Liver (tissue), 9 donors: Measurements from ENCODE around the gene ATP2B2. TPM values are rescaled to one million over a fixed set of nuclear protein-coding genes. Genes with fewer than 3 reads are reported as not detected.

Experiments used
- DNase-seq: peaks from one replicate; pipeline ENCODE4 v3.0.0-alpha.2; 2017; ENCODE audit warnings: low spot score
- H3K27ac ChIP-seq, 2 donors: one replicate each; pipeline ENCODE4 v1.7.0; 2013; ENCODE audit warnings: inconsistent platforms in 2 of 2, low read length in 2 of 2, control low read depth in 1 of 2, low read depth in 1 of 2, mild to moderate bottlenecking in 1 of 2
- H3K27me3 ChIP-seq, 4 donors: one replicate each; pipeline versions ENCODE4 v1.6.1 to v1.7.0; 2013; ENCODE audit warnings: low read length in 3 of 4, inconsistent platforms in 1 of 4, mild to moderate bottlenecking in 1 of 4, moderate library complexity in 1 of 4; ENCODE audit not compliant: control insufficient read depth in 4 of 4, insufficient read depth in 4 of 4
- H3K36me3 ChIP-seq, 4 donors: one replicate each; pipeline versions ENCODE4 v1.6.1 to v1.7.0; 2013; ENCODE audit warnings: low read length in 3 of 4, mild to moderate bottlenecking in 3 of 4, low read depth in 1 of 4, moderate library complexity in 1 of 4; ENCODE audit not compliant: control insufficient read depth in 4 of 4, insufficient read depth in 3 of 4
- H3K4me1 ChIP-seq, 4 donors: one replicate each; pipeline versions ENCODE4 v1.6.1 to v1.7.0; 2013; ENCODE audit warnings: low read length in 3 of 4, mild to moderate bottlenecking in 3 of 4, moderate library complexity in 1 of 4; ENCODE audit not compliant: control insufficient read depth in 4 of 4, insufficient read depth in 4 of 4
- H3K4me3 ChIP-seq, 3 donors: one replicate each; pipeline versions ENCODE4 v1.6.1 to v1.7.0; 2013; ENCODE audit warnings: low read length in 3 of 3, control low read depth in 1 of 3, low read depth in 1 of 3, mild to moderate bottlenecking in 1 of 3
- H3K9ac ChIP-seq, 2 donors: one replicate each; pipeline ENCODE4 v1.7.0; 2013; ENCODE audit warnings: low read length in 2 of 2, mild to moderate bottlenecking in 2 of 2, moderate library complexity in 2 of 2, control low read depth in 1 of 2, low read depth in 1 of 2
- H3K9me3 ChIP-seq, 4 donors: one replicate each; pipeline versions ENCODE4 v1.6.1 to v1.7.0; 2013; ENCODE audit warnings: low read length in 3 of 4; ENCODE audit not compliant: control insufficient read depth in 4 of 4
- EGR1 ChIP-seq, 2 donors: IDR thresholded peaks; 2 replicates each; pipeline ENCODE4 v1.6.1; 2016 to 2018; ENCODE audit warnings: antibody characterized with exemption in 2 of 2, low read depth in 2 of 2
- GABPA ChIP-seq, 2 donors: IDR thresholded peaks in 1 of 2; conservative IDR thresholded peaks in 1 of 2; 2 replicates each; pipeline ENCODE4 v1.6.1; 2016; ENCODE audit warnings: antibody characterized with exemption in 2 of 2, mild to moderate bottlenecking in 1 of 2, moderate library complexity in 1 of 2
- HNF4A ChIP-seq, 2 donors: conservative IDR thresholded peaks; 2 replicates each; pipeline ENCODE4 v1.6.1; 2016; ENCODE audit warnings: antibody characterized with exemption in 2 of 2, mild to moderate bottlenecking in 2 of 2
- HNF4G ChIP-seq: IDR thresholded peaks from 2 replicates; pipeline ENCODE4 v1.6.1; 2016; ENCODE audit warnings: antibody characterized with exemption
- JUND ChIP-seq, 2 donors: IDR thresholded peaks; 2 replicates each; pipeline ENCODE4 v1.6.1; 2016; ENCODE audit warnings: antibody characterized with exemption in 2 of 2
- NR2F2 ChIP-seq: IDR thresholded peaks from 2 replicates; pipeline ENCODE4 v1.6.1; 2016; ENCODE audit warnings: antibody characterized with exemption
- RAD21 ChIP-seq, 2 donors: IDR thresholded peaks; 2 replicates each; pipeline ENCODE4 v1.6.1; 2016; ENCODE audit warnings: antibody characterized with exemption in 2 of 2, mild to moderate bottlenecking in 2 of 2
- RXRA ChIP-seq, 2 donors: IDR thresholded peaks; 2 replicates each; pipeline ENCODE4 v1.6.1; 2017 to 2018; ENCODE audit warnings: antibody characterized with exemption in 2 of 2, mild to moderate bottlenecking in 1 of 2
- SP1 ChIP-seq: IDR thresholded peaks from 2 replicates; pipeline ENCODE4 v1.6.1; 2018; ENCODE audit warnings: antibody characterized with exemption, mild to moderate bottlenecking
- TAF1 ChIP-seq: conservative IDR thresholded peaks from 2 replicates; pipeline ENCODE4 v1.6.1; 2016; ENCODE audit warnings: antibody characterized with exemption, mild to moderate bottlenecking
- YY1 ChIP-seq: IDR thresholded peaks from 2 replicates; pipeline ENCODE4 v1.6.1; 2016; ENCODE audit warnings: antibody characterized with exemption, mild to moderate bottlenecking
- WGBS: extraction: QIAGEN DNeasy Blood & Tissue Kit; methylation state at CpG from one replicate; pipeline ENCODE4 v1.1.7; 2013; 5-methylcytosine and 5-hydroxymethylcytosine counted together
- polyA plus RNA-seq, 2 donors: library from polyadenylated mRNA; stranded (reverse) in 1 of 2; unstranded in 1 of 2; fragments of 200-250 nt in 1 of 2; fragments of >200 nt in 1 of 2; fragmentation: Nextera tagmentation in 1 of 2; extraction: Ambion mirVana in 1 of 2; gene quantifications; one replicate each; pipeline versions ENCODE4 v1.2.1 to v1.2.3, GENCODE V29; 2013 to 2015
- total RNA-seq, 2 donors: library from RNA; depleted of rRNA; stranded (reverse); fragments of >200 nt; gene quantifications; one replicate each; pipeline ENCODE4 v1.2.3, GENCODE V29; 2014
- TF ChIP-seq, protein P1 (sequence below): fragments of 150-350 bp; IDR thresholded peaks from 2 replicates; pipeline ENCODE4 v1.5.1; 2017; ENCODE audit warnings: improper control_type of control experiment, low read depth, low read length; ENCODE audit not compliant: missing input control
- TF ChIP-seq, protein P2 (sequence below): IDR thresholded peaks from 2 replicates; pipeline ENCODE4 v1.6.1; 2016; ENCODE audit warnings: antibody characterized with exemption
- TF ChIP-seq, protein P3 (sequence below): IDR thresholded peaks from 2 replicates; pipeline ENCODE4 v1.6.1; 2016; ENCODE audit warnings: antibody characterized with exemption, mild to moderate bottlenecking
- TF ChIP-seq, protein P4 (sequence below): IDR thresholded peaks from 2 replicates; pipeline ENCODE4 v1.6.1; 2016; ENCODE audit warnings: antibody characterized with exemption
- TF ChIP-seq, protein P5 (sequence below): IDR thresholded peaks from 2 replicates; pipeline ENCODE4 v1.6.1; 2016; ENCODE audit warnings: antibody characterized with exemption
- donor health status: healthy.
- donor health status: healthy.
- donor health status: healthy.
- donor health status: healthy.
- donor health status: healthy.

Gene ATP2B2
- total and polyA plus RNA-seq, 4 donors: 10.4 to 27.8 (median 20.7) TPM

DNA sequence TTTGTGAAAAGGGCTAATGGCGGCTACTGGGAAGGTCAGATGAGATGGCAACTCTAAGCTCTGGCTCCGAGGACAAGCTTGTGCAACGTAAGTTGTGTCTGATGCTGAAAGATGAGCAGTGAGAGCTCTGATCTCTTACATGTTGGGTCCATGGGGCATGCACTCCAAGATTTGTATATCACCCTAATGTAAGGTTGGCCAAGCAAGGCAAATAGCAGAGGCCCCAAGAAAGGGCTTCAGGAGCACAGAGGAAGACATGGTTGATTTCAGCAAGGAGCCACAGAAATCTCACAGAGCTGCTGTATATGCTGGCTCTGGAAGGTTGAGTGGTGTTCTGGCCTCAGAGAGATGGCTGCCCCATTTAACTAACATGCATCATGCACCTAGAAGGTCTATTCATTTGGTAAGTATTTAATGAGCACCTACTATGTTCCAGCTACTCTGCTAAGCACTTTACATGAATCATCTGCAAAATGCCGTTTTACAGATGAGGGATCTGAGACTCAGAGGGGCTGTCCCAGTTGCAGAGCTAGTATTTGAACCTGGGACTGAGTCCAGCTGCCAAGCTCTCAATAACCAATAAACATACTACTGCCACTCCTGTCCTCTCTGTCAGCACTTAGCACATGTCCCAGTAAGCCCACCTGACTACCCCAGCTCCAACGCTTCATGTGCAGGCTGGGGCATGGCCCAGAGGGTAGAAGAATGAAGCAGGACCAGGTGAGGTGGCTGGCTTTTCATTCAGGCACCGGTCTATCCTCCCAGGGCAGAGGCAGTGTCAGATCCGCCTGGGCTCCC lies 27.8 kb upstream of the ATP2B2 start:
- no peak overlapping the region for H3K9ac ChIP-seq
- H3K27ac ChIP-seq: no peak overlapping the region
- H3K4me3 ChIP-seq: no peak overlapping the region
- no peaks in the 10 kb centered on the region for H3K27me3 ChIP-seq
- H3K4me1 ChIP-seq: no peaks in the 10 kb centered on the region
- TF ChIP-seq HNF4G (no peak), GABPA (IDR thresholded peaks at IDR 0.05 in 1 of 2, conservative IDR thresholded peaks at IDR 0.05 in 1 of 2) (no peak), RAD21 (IDR thresholded peaks at IDR 0.05) (no peak), HNF4A (conservative IDR thresholded peaks at IDR 0.05) (no peak), JUND (IDR thresholded peaks at IDR 0.05) (no peak), SP1 (no peak), RXRA (IDR thresholded peaks at IDR 0.05) (no peak), TAF1 (no peak), EGR1 (IDR thresholded peaks at IDR 0.05; ENCODE audit: low read depth in 2 of 2) (no peak), YY1 (no peak), NR2F2 (no peak)
- TF ChIP-seq, protein P1, sequence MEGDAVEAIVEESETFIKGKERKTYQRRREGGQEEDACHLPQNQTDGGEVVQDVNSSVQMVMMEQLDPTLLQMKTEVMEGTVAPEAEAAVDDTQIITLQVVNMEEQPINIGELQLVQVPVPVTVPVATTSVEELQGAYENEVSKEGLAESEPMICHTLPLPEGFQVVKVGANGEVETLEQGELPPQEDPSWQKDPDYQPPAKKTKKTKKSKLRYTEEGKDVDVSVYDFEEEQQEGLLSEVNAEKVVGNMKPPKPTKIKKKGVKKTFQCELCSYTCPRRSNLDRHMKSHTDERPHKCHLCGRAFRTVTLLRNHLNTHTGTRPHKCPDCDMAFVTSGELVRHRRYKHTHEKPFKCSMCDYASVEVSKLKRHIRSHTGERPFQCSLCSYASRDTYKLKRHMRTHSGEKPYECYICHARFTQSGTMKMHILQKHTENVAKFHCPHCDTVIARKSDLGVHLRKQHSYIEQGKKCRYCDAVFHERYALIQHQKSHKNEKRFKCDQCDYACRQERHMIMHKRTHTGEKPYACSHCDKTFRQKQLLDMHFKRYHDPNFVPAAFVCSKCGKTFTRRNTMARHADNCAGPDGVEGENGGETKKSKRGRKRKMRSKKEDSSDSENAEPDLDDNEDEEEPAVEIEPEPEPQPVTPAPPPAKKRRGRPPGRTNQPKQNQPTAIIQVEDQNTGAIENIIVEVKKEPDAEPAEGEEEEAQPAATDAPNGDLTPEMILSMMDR: no peak
- TF ChIP-seq, protein P2, sequence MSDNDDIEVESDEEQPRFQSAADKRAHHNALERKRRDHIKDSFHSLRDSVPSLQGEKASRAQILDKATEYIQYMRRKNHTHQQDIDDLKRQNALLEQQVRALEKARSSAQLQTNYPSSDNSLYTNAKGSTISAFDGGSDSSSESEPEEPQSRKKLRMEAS: no peak
- TF ChIP-seq, protein P3, sequence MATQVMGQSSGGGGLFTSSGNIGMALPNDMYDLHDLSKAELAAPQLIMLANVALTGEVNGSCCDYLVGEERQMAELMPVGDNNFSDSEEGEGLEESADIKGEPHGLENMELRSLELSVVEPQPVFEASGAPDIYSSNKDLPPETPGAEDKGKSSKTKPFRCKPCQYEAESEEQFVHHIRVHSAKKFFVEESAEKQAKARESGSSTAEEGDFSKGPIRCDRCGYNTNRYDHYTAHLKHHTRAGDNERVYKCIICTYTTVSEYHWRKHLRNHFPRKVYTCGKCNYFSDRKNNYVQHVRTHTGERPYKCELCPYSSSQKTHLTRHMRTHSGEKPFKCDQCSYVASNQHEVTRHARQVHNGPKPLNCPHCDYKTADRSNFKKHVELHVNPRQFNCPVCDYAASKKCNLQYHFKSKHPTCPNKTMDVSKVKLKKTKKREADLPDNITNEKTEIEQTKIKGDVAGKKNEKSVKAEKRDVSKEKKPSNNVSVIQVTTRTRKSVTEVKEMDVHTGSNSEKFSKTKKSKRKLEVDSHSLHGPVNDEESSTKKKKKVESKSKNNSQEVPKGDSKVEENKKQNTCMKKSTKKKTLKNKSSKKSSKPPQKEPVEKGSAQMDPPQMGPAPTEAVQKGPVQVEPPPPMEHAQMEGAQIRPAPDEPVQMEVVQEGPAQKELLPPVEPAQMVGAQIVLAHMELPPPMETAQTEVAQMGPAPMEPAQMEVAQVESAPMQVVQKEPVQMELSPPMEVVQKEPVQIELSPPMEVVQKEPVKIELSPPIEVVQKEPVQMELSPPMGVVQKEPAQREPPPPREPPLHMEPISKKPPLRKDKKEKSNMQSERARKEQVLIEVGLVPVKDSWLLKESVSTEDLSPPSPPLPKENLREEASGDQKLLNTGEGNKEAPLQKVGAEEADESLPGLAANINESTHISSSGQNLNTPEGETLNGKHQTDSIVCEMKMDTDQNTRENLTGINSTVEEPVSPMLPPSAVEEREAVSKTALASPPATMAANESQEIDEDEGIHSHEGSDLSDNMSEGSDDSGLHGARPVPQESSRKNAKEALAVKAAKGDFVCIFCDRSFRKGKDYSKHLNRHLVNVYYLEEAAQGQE: no peak
- TF ChIP-seq, protein P4, sequence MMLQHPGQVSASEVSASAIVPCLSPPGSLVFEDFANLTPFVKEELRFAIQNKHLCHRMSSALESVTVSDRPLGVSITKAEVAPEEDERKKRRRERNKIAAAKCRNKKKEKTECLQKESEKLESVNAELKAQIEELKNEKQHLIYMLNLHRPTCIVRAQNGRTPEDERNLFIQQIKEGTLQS: no peak
- TF ChIP-seq, protein P5, sequence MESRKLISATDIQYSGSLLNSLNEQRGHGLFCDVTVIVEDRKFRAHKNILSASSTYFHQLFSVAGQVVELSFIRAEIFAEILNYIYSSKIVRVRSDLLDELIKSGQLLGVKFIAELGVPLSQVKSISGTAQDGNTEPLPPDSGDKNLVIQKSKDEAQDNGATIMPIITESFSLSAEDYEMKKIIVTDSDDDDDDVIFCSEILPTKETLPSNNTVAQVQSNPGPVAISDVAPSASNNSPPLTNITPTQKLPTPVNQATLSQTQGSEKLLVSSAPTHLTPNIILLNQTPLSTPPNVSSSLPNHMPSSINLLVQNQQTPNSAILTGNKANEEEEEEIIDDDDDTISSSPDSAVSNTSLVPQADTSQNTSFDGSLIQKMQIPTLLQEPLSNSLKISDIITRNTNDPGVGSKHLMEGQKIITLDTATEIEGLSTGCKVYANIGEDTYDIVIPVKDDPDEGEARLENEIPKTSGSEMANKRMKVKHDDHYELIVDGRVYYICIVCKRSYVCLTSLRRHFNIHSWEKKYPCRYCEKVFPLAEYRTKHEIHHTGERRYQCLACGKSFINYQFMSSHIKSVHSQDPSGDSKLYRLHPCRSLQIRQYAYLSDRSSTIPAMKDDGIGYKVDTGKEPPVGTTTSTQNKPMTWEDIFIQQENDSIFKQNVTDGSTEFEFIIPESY: no peak
- peak; percentile 21 for DNase-seq
- no peaks in the 10 kb centered on the region for H3K9me3 ChIP-seq
- H3K36me3 ChIP-seq: no peaks in the 10 kb centered on the region
- WGBS: 89% methylated on average over 7 of the region's 7 CpGs
